Caki2 (cell line): ENCODE data around the gene ROPN1. TPM values are rescaled to one million over a fixed set of nuclear protein-coding genes. Genes with fewer than 3 reads are reported as not detected.
A peak's percentile ranks its signal among the peaks of the same experiment; 100 is the strongest.
"Not testable (repeated sequence)": the region's sequence is repeated elsewhere in the genome, so short reads cannot be mapped to it uniquely, and the experiment has no call there.

ENCODE experiments used
- DNase-seq: peaks from one replicate; pipeline ENCODE4 v3.0.0-alpha.2; 2015; ENCODE audit warnings: low read depth
- in situ Hi-C: cut with HindIII; loops from 2 replicates; pipeline ENCODE4 v1.10.0; 2016; ENCODE audit warnings: low sequenced_read_pairs, low pct_unique_long_range_greater_than_20kb, mixed read lengths
- total RNA-seq: library from RNA; depleted of rRNA; stranded (reverse); fragments of >200 nt; shearing (Covaris generic); gene quantifications from 2 replicates; pipeline ENCODE4 v1.2.3, GENCODE V29; 2014; ENCODE audit warnings: low replicate concordance; rRNA removed

ROPN1 gene
- total RNA-seq = not detected in 2 replicates

- DNase-seq = not testable (repeated sequence)
Measured at GRCh38 chr3:123991730-123992588, at the start of gene ROPN1. Gene ROPN1 (minus strand): TSS chr3:123992124. CDS start chr3:123980481, 11,643 bp downstream.

DNA sequence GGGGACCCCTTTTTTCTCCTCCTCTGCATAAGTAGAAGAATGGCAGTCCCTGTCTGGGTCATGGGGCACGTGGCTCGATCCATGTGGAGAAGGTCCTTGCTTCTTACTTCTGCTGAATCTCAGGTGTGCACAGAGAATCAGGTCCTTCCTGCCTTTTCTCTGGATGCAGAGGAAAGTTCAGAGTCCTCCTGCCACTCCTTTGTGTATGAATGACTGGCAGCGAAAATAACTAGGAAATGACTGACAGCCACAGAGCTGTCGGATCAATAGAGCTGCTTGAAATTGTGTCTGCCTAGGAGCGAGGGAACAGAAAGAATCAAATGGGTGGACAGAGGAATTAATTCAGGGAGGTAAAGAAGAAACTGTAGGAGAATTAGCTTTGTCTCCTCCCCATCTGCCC lies 49.6 kb upstream of the ROPN1 start:
- in situ Hi-C loops = no loop called here
- DNase-seq = no peak

More at GRCh38 chr3:123991730-123992588, at the start of gene ROPN1:
- in situ Hi-C loops = not testable (repeated sequence)

DNA sequence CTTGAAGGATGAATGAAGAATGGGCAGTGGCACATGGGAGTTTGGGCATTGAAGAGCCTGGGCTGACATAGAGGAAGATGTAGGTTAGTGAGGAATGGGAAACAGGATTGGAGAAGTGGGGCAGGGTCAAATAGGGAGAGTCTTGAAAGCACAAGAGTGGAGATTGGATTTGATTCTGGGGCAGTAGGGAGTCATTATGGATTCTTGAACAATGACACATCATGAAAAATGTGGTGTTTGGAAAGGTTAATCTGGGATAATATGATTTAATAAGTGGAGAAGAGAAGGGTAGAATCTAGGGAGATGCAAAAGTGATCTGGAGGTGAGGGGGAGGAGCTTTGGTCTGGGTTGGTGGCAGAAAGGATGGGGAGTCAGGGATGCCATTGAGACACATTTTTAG lies 45.4 kb upstream of the ROPN1 start:
- in situ Hi-C loops = no loop called here
- no peak for DNase-seq

DNA sequence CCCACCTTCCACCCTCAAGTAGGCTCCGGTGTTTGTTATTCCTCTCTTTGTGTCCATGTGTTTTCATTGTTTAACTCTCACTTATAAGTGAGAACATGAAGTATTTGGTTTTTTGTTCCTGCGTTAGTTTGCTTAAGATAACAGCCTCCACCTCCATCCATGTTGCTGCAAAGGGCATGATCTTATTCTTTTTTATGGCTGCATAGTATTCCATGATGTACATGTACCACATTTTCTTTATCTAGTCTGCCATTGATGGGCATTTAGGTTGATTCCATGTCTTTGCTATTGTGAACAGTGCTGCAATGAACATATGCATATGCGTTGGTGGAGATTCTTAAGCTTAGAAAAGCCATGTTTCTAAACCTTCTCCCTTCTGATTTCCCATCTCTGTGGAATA lies 44.3 kb upstream of the ROPN1 start:
- DNase-seq, in situ Hi-C loops: not testable (repeated sequence)

- in situ Hi-C loops = no loop called here
- DNase-seq = no peak
Measured at GRCh38 chr3:124035463-124036121, 43.7 kb upstream of the ROPN1 start.

DNA sequence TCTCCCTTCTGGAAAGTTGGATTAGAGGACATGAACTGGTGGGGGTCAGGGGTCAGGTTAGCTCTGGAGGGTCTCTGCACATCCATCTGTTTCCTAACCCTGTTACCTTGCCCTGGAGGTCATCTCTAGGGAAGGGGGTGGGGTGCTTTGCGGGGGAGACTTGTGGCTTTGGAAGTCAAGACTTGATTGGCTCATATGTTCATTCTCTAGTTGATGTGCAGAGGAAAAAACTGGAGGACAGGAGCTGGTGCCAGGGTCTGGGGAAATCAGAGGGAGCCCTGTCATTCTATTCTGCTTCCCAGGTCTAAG lies 42.9 kb upstream of the ROPN1 start:
- no peak for DNase-seq
- in situ Hi-C loops = no loop called here

GRCh38 chr3:124034016-124034843 lies 42.3 kb upstream of the ROPN1 start:
- in situ Hi-C loops = no loop called here
- no peak for DNase-seq

DNA sequence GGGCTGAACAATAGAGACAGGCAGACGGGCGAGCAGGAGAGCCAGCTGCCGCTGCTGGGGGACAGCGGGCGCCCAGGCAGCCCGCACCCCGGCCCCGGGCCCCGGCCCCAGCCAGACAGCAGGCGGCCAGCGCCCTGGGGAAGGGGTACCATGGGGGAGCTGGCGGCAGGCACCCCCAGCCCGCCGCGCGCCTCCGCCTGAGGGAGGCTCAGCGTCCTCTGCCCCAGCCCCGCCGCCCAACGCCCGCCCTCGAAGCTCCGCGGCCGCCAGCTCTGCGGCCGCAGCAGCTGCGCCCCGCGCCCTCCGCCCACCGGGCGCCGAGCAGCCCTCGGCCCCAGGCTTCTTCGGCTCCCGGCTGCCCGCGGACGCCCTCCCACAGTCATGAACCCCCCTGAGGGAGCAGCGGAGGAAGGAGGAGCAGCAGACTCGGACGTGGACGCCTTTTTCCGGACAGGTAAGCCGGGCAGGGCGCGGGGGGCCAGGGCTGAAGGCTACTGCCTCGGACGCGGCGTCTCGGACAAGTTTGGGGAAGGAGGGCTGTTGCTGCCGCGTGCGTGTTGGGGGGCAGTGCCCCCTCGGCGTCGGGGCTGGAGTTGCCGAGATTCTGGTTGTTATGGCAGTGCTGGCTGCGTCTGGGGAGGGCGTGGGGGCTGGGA lies 41.6 kb upstream of the ROPN1 start, which contains the start of gene KALRN:
TSS of gene KALRN (plus strand) at position 10 of the 656 bp plus-strand sequence.
- DNase-seq = peak; percentile 28
- in situ Hi-C loops = no loop called here

GRCh38 chr3:124032881-124033359 lies 41.0 kb upstream of the ROPN1 start:
- DNase-seq = peak; percentile 80
- in situ Hi-C loops = no loop called here

DNA sequence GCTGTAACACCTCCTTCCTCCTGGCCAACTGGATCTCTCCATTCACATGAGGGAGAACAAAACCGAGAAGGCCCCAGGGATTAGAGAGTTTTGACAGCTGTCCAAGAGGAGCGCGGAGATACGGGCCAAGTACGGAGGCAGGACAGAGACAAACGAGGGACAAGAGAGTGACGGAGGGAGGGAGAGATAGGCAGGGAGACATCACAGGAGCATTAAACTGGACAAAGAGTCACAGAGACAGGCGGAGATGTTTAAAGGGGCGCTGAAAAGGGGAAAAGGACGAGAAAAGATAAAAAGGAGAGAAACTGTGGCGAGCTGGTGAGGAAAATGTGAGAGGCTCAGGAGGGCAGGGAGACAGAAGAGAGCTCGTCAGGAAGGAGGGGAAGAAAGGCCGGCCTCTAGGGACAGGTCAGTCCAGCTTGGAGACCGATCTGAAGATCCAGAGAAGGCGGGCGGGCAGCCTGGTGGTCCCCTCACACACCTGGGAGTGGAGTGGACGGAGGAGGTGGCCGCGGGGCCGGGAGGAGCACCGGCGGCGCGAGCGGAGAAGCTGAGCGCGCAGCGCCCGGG lies 40.5 kb upstream of the ROPN1 start:
- DNase-seq = no peak

GRCh38 chr3:124026516-124026915 lies 34.6 kb upstream of the ROPN1 start:
- DNase-seq = no peak
- in situ Hi-C loops = no loop called here

More for the DNA sequence above, 40.5 kb upstream of the ROPN1 start:
- in situ Hi-C loops = no loop called here

DNA sequence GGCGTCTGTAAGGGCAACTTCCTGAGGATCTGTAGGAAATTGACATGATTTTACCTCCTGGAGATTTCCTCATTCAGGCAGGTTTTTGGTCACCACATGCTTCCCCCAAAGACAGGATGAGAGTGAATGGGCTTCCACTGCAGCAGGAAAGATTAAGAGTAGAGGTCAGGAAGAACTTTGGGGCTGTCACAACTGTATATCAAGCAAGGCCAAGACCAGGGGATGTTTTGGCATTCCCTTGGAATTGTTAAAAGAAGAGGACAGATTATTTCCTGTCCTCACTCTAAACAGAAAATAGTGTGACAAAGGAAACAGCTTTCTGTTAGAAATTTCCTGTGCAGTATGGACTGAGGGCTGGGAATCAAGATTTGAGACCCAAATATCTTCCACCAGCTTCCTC lies 31.6 kb upstream of the ROPN1 start:
- DNase-seq, in situ Hi-C loops: not testable (repeated sequence)

- DNase-seq = no peak
- in situ Hi-C loops = no loop called here
Measured at GRCh38 chr3:124019291-124019690, 27.4 kb upstream of the ROPN1 start.

- in situ Hi-C loops = not testable (repeated sequence)
- peak; percentile 53 for DNase-seq
Measured at GRCh38 chr3:124017502-124017901, 25.6 kb upstream of the ROPN1 start.

DNA sequence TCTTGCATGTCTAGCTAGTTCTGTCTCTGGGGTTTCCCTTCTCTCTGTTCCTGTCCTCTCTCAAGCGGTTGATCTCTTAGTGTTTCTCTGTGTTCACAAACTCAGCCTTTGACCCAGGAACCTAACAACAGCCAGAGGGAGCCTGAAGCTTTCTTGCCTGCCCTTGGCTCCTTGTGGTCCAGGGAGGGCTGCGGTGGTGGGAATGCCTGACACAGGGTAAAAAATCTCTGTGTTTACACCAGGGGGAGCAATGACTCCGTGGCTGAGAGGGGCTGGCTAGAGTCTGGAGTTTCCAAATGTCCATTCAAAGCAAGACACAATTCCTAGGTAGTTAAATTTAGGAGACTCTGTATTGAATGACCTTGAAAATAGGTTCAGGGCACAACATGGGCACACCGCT lies 24.6 kb upstream of the ROPN1 start:
- peak; percentile 29 for DNase-seq
- in situ Hi-C loops = not testable (repeated sequence)

DNA sequence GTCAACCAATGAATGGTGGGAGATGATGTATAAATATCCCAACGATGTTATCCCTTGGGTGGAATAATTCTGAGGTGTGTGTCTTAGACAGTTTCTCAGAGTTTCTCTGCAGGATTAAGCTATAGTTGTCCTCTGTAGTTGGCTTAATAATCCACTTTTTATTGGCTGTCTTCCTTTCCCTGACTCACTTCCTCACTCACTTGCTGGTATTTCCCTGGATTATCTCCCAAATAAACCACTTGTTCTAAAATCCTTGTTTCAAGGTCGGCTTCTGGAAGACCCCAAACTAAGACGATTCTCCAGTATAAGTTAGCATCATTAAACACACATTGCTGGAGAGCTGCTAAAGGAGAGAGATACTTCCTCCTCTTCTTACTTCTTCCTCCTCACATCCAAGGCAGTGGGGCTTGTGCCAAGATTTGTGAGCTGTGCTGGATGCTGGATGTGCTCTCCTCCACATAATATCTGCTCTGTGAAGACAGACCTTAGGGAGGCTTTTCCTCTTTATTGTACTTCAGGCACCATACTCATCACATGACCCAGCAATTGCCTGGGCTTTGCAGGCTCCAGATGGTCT lies 22.5 kb upstream of the ROPN1 start:
- no peak for DNase-seq
- in situ Hi-C loops = no loop called here

DNA sequence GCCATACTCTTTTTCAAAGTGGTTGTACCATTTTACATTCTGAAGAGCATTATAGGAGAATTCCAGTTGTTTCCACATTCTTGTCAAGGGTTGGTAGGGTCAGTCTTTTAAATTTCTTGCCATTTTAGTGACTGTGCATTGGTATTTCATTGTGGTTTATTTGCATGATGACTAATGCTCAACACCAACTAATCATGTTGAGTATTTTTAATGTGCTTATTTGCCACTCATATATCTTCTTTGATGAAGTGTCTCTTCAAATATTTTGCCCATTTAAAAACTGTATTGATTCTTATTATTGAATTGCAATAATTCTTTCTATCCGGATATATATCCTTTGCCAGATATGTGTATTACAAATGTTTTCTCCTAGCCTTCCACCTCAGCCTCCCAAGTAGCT lies 16.4 kb upstream of the ROPN1 start:
- in situ Hi-C loops, DNase-seq: not testable (repeated sequence)
